HG03575 (cell line): ENCODE data around the gene PATL1.
"Not testable (repeated sequence)": the region's sequence is repeated elsewhere in the genome, so short reads cannot be mapped to it uniquely, and the experiment has no call there.

ENCODE experiments used
- ATAC-seq: cut with Tn5 transposase; IDR thresholded peaks from one replicate; pipeline ENCODE4 v1.9.1; 2021; ENCODE audit not compliant: unreplicated experiment, insufficient number of reproducible peaks, low FRiP score; ENCODE audit errors: extremely low read depth

Gene PATL1

GRCh38 chr11:59668950-59669610 lies at the start of gene PATL1:
Gene PATL1, minus strand, starts transcription at chr11:59669037. Its CDS starts 142 bp downstream, at chr11:59668895.
- peak; percentile 86 for ATAC-seq

GRCh38 chr11:59716051-59716450 lies 47.2 kb upstream of the PATL1 start:
- no peak for ATAC-seq

- no peak for ATAC-seq
Observed at GRCh38 chr11:59713745-59714144, 44.9 kb upstream of the PATL1 start, which contains the start of gene OR10V1. Gene OR10V1, minus strand, starts transcription at chr11:59713845. Its CDS starts 0 bp downstream, at chr11:59713845.

GRCh38 chr11:59710136-59710847 lies 41.5 kb upstream of the PATL1 start:
- ATAC-seq = no peak

GRCh38 chr11:59708537-59708936 lies 39.7 kb upstream of the PATL1 start:
- no peak for ATAC-seq

- ATAC-seq = no peak
Observed at GRCh38 chr11:59707371-59707770, 38.5 kb upstream of the PATL1 start.

- ATAC-seq = no peak
Observed at GRCh38 chr11:59706518-59707285, 37.9 kb upstream of the PATL1 start.

GRCh38 chr11:59705294-59705693 lies 36.5 kb upstream of the PATL1 start:
- ATAC-seq = no peak

GRCh38 chr11:59703515-59703914 lies 34.7 kb upstream of the PATL1 start:
- not testable (repeated sequence) for ATAC-seq

- ATAC-seq = not testable (repeated sequence)
Observed at GRCh38 chr11:59700157-59700556, 31.3 kb upstream of the PATL1 start.

GRCh38 chr11:59698506-59698905 lies 29.7 kb upstream of the PATL1 start:
- ATAC-seq = no peak

- no peak for ATAC-seq
Observed at GRCh38 chr11:59692915-59693314, 24.1 kb upstream of the PATL1 start.

- ATAC-seq = no peak
Observed at GRCh38 chr11:59691156-59691555, 22.3 kb upstream of the PATL1 start.

GRCh38 chr11:59689015-59689414 lies 20.2 kb upstream of the PATL1 start:
- no peak for ATAC-seq

- not testable (repeated sequence) for ATAC-seq
Observed at GRCh38 chr11:59681260-59681725, 12.5 kb upstream of the PATL1 start.

GRCh38 chr11:59680287-59681154 lies 11.7 kb upstream of the PATL1 start:
- no peak for ATAC-seq

- ATAC-seq = no peak
Observed at GRCh38 chr11:59679347-59679746, 10.5 kb upstream of the PATL1 start.

- no peak for ATAC-seq
Observed at GRCh38 chr11:59678813-59679165, 10.0 kb upstream of the PATL1 start.
